Thyroid gland (tissue), 4 donors: ENCODE data around the gene PRDX5. TPM values are rescaled to one million over a fixed set of nuclear protein-coding genes. Genes with fewer than 3 reads are reported as not detected.

Experiments
- DNase-seq, 2 donors: peaks; one replicate each; pipeline ENCODE4 v3.0.0-alpha.2; 2019
- H3K27ac ChIP-seq, 3 donors: fragments of 200-600 bp; sonication (generic); 1 replicate in 2 of 3; 2 replicates in 1 of 3; pipeline ENCODE4 v1.5.1; 2016 to 2019; ENCODE audit warnings: mild to moderate bottlenecking in 1 of 3, moderate library complexity in 1 of 3
- H3K27me3 ChIP-seq: fragments of 200-600 bp; sonication (generic); one replicate; pipeline ENCODE4 v1.5.1; 2019
- H3K36me3 ChIP-seq, 2 donors: fragments of 200-600 bp; sonication (generic); one replicate each; pipeline ENCODE4 v1.5.1; 2016 to 2019
- H3K4me1 ChIP-seq, 2 donors: fragments of 200-600 bp; sonication (generic); one replicate each; pipeline ENCODE4 v1.5.1; 2017 to 2019
- H3K4me3 ChIP-seq, 3 donors: fragments of 200-600 bp; sonication (generic); replicated peaks in 1 of 3; 1 replicate in 2 of 3; 2 replicates in 1 of 3; pipeline ENCODE4 v1.5.1; 2016; ENCODE audit warnings: mild to moderate bottlenecking in 1 of 3
- H3K9me3 ChIP-seq: fragments of 200-600 bp; sonication (generic); one replicate; pipeline ENCODE4 v1.5.1; 2017
- POLR2A ChIP-seq, 2 donors: fragments of 450-650 bp; IDR thresholded peaks; one replicate each; pipeline ENCODE4 v1.6.1; 2017; ENCODE audit warnings: antibody characterized with exemption in 2 of 2, mild to moderate bottlenecking in 2 of 2, moderate library complexity in 1 of 2
- WGBS, 2 donors: methylation state at CpG; one replicate each; pipeline ENCODE4 v1.1.5; 2017; 5-methylcytosine and 5-hydroxymethylcytosine counted together
- intact Hi-C: fragments of 100-400 bp; cut with DNase I; formaldehyde crosslinking; loops from one replicate; pipeline ENCODE4 v1.15.1; 2023
- total RNA-seq, 4 donors: library from RNA; depleted of rRNA; stranded (reverse); fragments of >200 nt; gene quantifications; one replicate each; pipeline ENCODE4 v1.2.3, GENCODE V29; 2016
- TF ChIP-seq, protein P1 (sequence below), 6 experiments: fragments of 200-600 bp in 3 of 6; fragments of 450-650 bp in 3 of 6; sonication (generic) in 3 of 6; IDR thresholded peaks; one replicate each; pipeline ENCODE4 v1.5.1; 2016 to 2019; ENCODE audit warnings: antibody characterized with exemption in 6 of 6, mild to moderate bottlenecking in 2 of 6, inconsistent platforms in 1 of 6, moderate library complexity in 1 of 6

Gene PRDX5
- total RNA-seq, 4 donors from 2014 or later: 384 to 962 (median 653) TPM

DNA sequence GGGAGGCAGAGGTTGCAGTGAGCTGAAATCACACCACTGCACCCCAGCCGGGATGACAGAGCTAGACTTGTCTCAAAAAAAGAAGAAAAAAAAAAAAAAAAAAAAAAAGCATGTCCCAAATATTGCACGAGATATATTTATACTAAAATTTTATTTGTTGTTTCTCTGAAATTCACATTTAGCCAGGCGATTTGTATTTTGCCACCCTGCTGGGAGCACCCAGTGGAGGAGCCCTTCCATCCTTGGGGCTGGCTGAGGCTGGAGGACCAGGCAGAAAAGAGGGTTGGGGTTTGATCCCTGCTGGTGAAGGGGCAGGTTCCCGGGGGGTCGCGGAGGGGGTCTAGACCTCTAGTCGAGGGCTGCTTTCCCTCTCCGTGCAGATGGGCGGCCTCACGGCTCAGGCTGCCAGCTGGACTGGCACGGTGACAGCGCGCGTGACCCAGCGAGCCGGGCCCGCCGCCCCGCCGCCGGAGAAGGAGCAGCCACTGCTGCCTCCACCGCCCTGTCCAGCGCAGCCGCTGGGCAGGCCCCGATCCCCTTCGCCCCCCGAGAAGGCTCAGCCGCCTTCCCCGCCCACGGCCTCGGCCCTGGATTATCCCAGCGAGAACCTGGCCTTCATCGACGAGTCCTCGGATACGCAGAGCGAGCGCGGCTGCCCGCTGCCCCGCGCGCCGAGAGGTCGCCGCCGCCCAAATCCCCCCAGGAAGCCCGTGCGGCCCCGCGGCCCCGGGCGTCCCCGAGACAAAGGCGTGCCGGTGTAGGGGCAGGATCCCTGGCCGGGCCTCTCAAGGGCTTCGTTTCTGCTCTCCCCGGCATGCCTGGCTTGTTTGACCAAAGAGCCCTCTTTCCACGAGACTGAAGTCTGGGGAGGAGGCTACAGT lies 18.7 kb upstream of the PRDX5 start:
- TF ChIP-seq, protein P1, sequence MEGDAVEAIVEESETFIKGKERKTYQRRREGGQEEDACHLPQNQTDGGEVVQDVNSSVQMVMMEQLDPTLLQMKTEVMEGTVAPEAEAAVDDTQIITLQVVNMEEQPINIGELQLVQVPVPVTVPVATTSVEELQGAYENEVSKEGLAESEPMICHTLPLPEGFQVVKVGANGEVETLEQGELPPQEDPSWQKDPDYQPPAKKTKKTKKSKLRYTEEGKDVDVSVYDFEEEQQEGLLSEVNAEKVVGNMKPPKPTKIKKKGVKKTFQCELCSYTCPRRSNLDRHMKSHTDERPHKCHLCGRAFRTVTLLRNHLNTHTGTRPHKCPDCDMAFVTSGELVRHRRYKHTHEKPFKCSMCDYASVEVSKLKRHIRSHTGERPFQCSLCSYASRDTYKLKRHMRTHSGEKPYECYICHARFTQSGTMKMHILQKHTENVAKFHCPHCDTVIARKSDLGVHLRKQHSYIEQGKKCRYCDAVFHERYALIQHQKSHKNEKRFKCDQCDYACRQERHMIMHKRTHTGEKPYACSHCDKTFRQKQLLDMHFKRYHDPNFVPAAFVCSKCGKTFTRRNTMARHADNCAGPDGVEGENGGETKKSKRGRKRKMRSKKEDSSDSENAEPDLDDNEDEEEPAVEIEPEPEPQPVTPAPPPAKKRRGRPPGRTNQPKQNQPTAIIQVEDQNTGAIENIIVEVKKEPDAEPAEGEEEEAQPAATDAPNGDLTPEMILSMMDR (IDR thresholded peaks at IDR 0.05): peak in 1 of 6 experiments; percentile 13
- TF ChIP-seq POLR2A (IDR thresholded peaks at IDR 0.05): peak in 1 of 2 donors; percentile 51
- H3K27ac ChIP-seq: peak overlapping the region; percentile 26 to 82 (median 42)
- no peaks in the 10 kb centered on the region for H3K36me3 ChIP-seq
- H3K27me3 ChIP-seq: no peaks in the 10 kb centered on the region
- WGBS, 2 donors: 7 to 11% methylated on average over 24 to 27 of the region's 60 CpGs
- intact Hi-C loops: no loop called here
- peak overlapping the region in 1 of 3 donors; percentile 40 for H3K4me3 ChIP-seq
- H3K9me3 ChIP-seq: no peaks in the 10 kb centered on the region
- peak; percentile 83 for DNase-seq
- peaks cover 32 to 42% of the 10 kb centered on the region in 2 donors for H3K4me1 ChIP-seq

DNA sequence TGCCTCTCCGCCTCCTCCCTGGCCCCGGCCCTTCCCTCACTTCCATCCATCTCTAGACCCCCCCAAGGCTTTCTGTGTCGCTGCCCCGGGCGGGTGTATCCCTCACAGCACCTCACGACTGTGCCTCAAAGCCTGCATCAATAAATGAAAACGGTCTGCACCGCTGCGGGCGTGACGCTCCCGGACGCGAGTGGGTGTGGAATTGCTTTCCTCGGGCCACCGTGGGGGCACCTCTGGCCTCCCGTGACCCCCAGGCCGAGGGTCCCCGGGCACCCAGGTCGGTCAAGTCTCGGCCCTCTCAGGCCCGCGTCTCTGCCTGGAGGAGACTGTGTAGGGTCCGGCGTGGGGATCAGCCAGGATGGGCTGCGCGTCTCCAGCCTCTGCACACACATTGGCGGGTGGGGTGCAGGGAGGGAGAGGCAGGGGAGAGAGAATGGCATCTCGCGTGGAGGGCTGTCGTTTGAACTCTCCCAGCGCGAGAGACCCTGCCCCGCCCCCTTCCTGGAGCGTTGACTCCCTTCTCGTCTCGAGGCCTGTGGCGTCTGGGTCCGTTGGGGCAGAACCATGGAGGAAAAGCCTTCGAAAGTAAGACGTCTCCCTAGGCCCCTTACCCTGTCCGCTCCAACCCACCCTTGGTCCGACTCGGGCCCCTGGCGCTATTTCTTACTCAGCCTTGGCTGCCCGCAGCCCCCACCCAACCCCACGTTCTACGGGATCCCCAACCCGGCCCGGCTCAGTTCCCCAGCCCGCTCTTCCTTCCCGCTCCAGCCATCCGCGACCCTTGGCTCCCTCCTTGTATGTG lies 17.9 kb upstream of the PRDX5 start, which contains the start of gene CATSPERZ:
CATSPERZ (plus strand) TSS at position 512 of the 802 bp plus-strand sequence; CDS start at position 565, 53 bp downstream.
- H3K4me3 ChIP-seq: peak within 1 kb of the TSS in 1 of 3 donors; percentile 40

DNA sequence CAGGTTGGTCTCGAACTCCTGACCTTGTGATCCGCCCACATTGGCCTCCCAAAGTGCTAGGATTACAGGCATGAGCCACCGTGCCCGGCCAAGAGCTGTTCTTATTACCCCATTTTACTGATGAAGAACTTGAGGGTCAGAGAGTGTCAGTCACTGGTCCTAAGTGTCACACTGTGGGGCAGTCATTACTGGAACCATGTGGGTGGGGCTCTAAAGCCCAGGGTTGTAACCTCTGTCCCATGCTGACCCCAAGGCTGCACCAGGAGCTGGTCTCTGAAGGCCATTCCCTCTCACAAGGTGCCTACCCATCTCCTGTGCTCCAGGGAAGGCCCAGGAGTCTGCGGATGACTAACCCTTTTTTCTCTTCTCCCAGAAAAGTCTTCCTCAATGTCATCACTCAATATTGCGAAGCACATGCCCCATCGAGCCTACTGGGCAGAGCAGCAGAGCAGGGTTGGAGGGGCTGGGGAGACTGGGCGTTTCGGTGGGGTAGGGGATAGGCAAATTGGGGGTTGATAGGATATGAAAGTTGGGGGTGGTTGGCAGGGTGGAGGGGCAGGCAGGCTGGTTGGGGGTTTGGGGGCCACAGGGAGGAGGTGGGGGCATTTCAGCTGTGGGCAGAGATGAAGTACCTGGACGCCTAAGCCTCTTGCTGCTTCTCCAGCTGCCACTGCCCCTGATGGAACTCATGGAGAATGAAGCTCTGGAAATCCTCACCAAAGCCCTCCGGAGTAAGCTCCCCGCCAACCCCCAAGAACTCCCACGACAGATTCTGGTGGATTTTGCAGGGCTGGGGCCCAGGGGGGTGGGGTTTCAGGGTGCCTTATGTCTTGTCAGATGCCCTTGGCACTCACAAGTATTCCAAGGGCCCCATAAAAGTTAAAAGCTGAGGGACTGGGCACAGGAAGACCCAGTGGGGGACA lies 14.6 kb upstream of the PRDX5 start:
- DNase-seq: no peak
- Histone ChIP-seq H3K9me3 (no peaks in the 10 kb centered on the region), H3K27ac (peak overlapping the region; percentile 98 to 100 (median 99)), H3K4me3 (peak overlapping the region in 1 of 3 donors; percentile 40), H3K27me3 (no peaks in the 10 kb centered on the region), H3K4me1 (peaks cover 38 to 49% of the 10 kb centered on the region in 2 donors), H3K36me3 (no peaks in the 10 kb centered on the region)
- intact Hi-C loops: no loop called here
- 80 to 87% methylated on average over 13 of the region's 13 CpGs for WGBS, 2 donors
- TF ChIP-seq, protein P1 (IDR thresholded peaks at IDR 0.05): no peak
- no peak for TF ChIP-seq POLR2A (IDR thresholded peaks at IDR 0.05)

More for the DNA sequence above, 17.9 kb upstream of the PRDX5 start, which contains the start of gene CATSPERZ:
- DNase-seq: peak; percentile 53 to 57
- Histone ChIP-seq H3K36me3 (no peaks in the 10 kb centered on the region), H3K27me3 (no peaks in the 10 kb centered on the region), H3K27ac (peak within 1 kb of the TSS; percentile 26 to 82 (median 42)), H3K9me3 (no peaks in the 10 kb centered on the region), H3K4me1 (peaks cover 32 to 44% of the 10 kb centered on the region in 2 donors)
- intact Hi-C loops: no loop called here
- 9 to 12% methylated on average over 29 to 53 of the region's 54 CpGs for WGBS, 2 donors
- TF ChIP-seq POLR2A (IDR thresholded peaks at IDR 0.05): no peak
- TF ChIP-seq, protein P1 (IDR thresholded peaks at IDR 0.05): peak in 2 of 6 experiments; percentile 2

DNA sequence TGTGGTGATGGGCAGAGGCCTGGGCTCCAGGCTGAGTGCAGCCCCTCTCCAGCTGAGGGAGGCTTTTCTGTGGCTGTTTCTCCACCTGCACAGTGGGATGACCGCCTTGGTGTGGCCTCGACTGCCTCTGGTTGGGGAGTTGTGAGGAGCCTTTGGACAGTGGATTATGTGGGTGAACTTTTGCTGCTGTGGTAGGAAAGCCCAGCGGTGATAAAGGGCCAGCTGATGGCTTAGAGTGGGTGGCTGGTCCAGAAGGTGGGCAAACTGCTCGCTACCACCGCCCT lies 13.9 kb upstream of the PRDX5 start:
- 55 to 65% methylated on average over 5 of the region's 5 CpGs for WGBS, 2 donors
- intact Hi-C loops: no loop called here
- no peak for DNase-seq
- Histone ChIP-seq H3K27ac (peak overlapping the region; percentile 98 to 100 (median 99)), H3K36me3 (no peaks in the 10 kb centered on the region), H3K4me1 (peaks cover 35 to 45% of the 10 kb centered on the region in 2 donors), H3K4me3 (peak overlapping the region in 1 of 3 donors; percentile 40), H3K27me3 (no peaks in the 10 kb centered on the region), H3K9me3 (no peaks in the 10 kb centered on the region)
- TF ChIP-seq, protein P1 (IDR thresholded peaks at IDR 0.05): no peak
